ENCODE data around the gene CITED4.
A peak's percentile ranks its signal among the peaks of the same experiment; 100 is the strongest.

The CITED4 gene

GRCh38 chr1:40884055-40884795 is 22.1 kb upstream of the CITED4 start:
- DNase-seq, result no peak

GRCh38 chr1:40880813-40881549 is 18.8 kb upstream of the CITED4 start:
- DNase-seq, result no peak

GRCh38 chr1:40879482-40880175 is 17.5 kb upstream of the CITED4 start:
- no peak for DNase-seq

GRCh38 chr1:40878906-40879305 is 16.7 kb upstream of the CITED4 start:
- DNase-seq, result no peak

- no peak for DNase-seq
These were observed 15.5 kb upstream of the CITED4 start for GRCh38 chr1:40877698-40878097.

- DNase-seq, result no peak
These were observed 14.7 kb upstream of the CITED4 start for GRCh38 chr1:40876891-40877290.

- DNase-seq, result no peak
These were observed 14.2 kb upstream of the CITED4 start for GRCh38 chr1:40876436-40876761.

- no peak for DNase-seq
These were observed 11.8 kb upstream of the CITED4 start for GRCh38 chr1:40873863-40874472.

GRCh38 chr1:40872276-40872675 is 10.1 kb upstream of the CITED4 start:
- DNase-seq, result no peak

GRCh38 chr1:40870135-40870728 is 8.1 kb upstream of the CITED4 start:
- no peak for DNase-seq

GRCh38 chr1:40868051-40868723 is 6.0 kb upstream of the CITED4 start:
- DNase-seq, result no peak

- DNase-seq, result peak; percentile 74
These were observed 749 bp downstream of the CITED4 start for GRCh38 chr1:40861224-40862003.

GRCh38 chr1:40860706-40861223 is 1.4 kb downstream of the CITED4 start:
- no peak for DNase-seq

- no peak for DNase-seq
These were observed 3.2 kb downstream of the CITED4 start for GRCh38 chr1:40858856-40859416.

GRCh38 chr1:40857737-40858136 is 4.4 kb downstream of the CITED4 start:
- DNase-seq, result no peak

- no peak for DNase-seq
These were observed 5.4 kb downstream of the CITED4 start for GRCh38 chr1:40856656-40857302.

- no peak for DNase-seq
These were observed 6.0 kb downstream of the CITED4 start for GRCh38 chr1:40856116-40856515.

- no peak for DNase-seq
These were observed 6.7 kb downstream of the CITED4 start for GRCh38 chr1:40855513-40855912.

- DNase-seq, result no peak
These were observed 8.3 kb downstream of the CITED4 start for GRCh38 chr1:40853885-40854170.

GRCh38 chr1:40853113-40853884 is 8.9 kb downstream of the CITED4 start:
- no peak for DNase-seq

All from activated CD8-positive, alpha-beta memory T cell treated with anti-CD3 and anti-CD28 coated beads for 24 hours (primary cell).